A172 (cell line): ENCODE results near the gene TMEM61. TPM values are rescaled to one million over a fixed set of nuclear protein-coding genes. Genes with fewer than 3 reads are reported as not detected.

Source experiments
- DNase-seq: peaks from one replicate; pipeline ENCODE4 v3.0.0-alpha.2; 2015; ENCODE audit warnings: low spot score
- total RNA-seq: library from RNA; depleted of rRNA; stranded (reverse); fragments of >200 nt; shearing (Covaris generic); gene quantifications from 2 replicates; pipeline ENCODE4 v1.2.3, GENCODE V29; 2014; rRNA removed

Gene TMEM61
- total RNA-seq, 1 experiment from 2014 or later, result not detected

- DNase-seq, result no peak
These were observed 59.1 kb downstream of the TMEM61 start, which contains the start of gene PCSK9 for GRCh38 chr1:55039342-55040082. PCSK9 (plus strand) TSS chr1:55039548; CDS start chr1:55039838, 290 bp downstream.

- no peak for DNase-seq
These were observed 59.9 kb downstream of the TMEM61 start for GRCh38 chr1:55040083-55040932.

- no peak for DNase-seq
These were observed 60.6 kb downstream of the TMEM61 start for GRCh38 chr1:55040933-55041494.

GRCh38 chr1:55041613-55042012, 61.2 kb downstream of the TMEM61 start:
- DNase-seq, result no peak

Other genes with a start within 250 kb of the TMEM61 start
- gene PARS2, start 216.1 kb upstream of the TMEM61 start, total RNA-seq, result 4.1 and 6.7 TPM in 2 replicates
- gene TTC22, start 179.3 kb upstream of the TMEM61 start, total RNA-seq, result not detected in 2 replicates
- 51.3 and 82.1 TPM in 2 replicates for gene DHCR24, start 93.4 kb upstream of the TMEM61 start, total RNA-seq
- gene BSND, start 18.3 kb downstream of the TMEM61 start, total RNA-seq, result not detected in 2 replicates
- gene PCSK9, start 58.9 kb downstream of the TMEM61 start, total RNA-seq, result not detected in 2 replicates
- 20.6 and 22.1 TPM in 2 replicates for gene USP24, start 234.7 kb downstream of the TMEM61 start, total RNA-seq